GM12878 (cell line): Measurements from ENCODE around the gene PPIC. TPM values are rescaled to one million over a fixed set of nuclear protein-coding genes. Genes with fewer than 3 reads are reported as not detected.

Source experiments
- FOXM1 ChIP-seq: IDR thresholded peaks from 2 replicates; pipeline ENCODE4 v1.6.1; 2012; ENCODE audit warnings: low read depth, mild to moderate bottlenecking, inconsistent platforms, low read length, moderate library complexity
- NR2F1 ChIP-seq: fragments of 450-650 bp; conservative IDR thresholded peaks from 2 replicates; pipeline ENCODE4 v1.6.1; 2017; ENCODE audit warnings: mild to moderate bottlenecking
- PAX8 ChIP-seq: fragments of 450-650 bp; IDR thresholded peaks from 2 replicates; pipeline ENCODE4 v1.6.1; 2017; ENCODE audit warnings: mild to moderate bottlenecking, moderate library complexity
- POLR2AphosphoS2 ChIP-seq: IDR thresholded peaks from 2 replicates; pipeline ENCODE4 v1.6.1; 2011; ENCODE audit warnings: low read depth, mild to moderate bottlenecking, low read length, improper control_type of control experiment, moderate library complexity
- SIX5 ChIP-seq: IDR thresholded peaks from 2 replicates; pipeline ENCODE4 v1.6.1; 2011; ENCODE audit warnings: mild to moderate bottlenecking, low read depth, low read length, moderate library complexity; ENCODE audit not compliant: severe bottlenecking
- SP1 ChIP-seq: IDR thresholded peaks from one replicate; pipeline ENCODE4 v1.6.1; 2011; ENCODE audit warnings: low read depth, low read length
- ZBED1 ChIP-seq: IDR thresholded peaks from 2 replicates; pipeline ENCODE4 v1.6.1; 2016; ENCODE audit warnings: borderline replicate concordance
- polyA plus RNA-seq, 11 experiments: library from polyadenylated mRNA; depleted of rRNA in 4 of 11; unstranded in 6 of 11; stranded (reverse) in 5 of 11; fragments of >200 nt; fragmentation: Nextera tagmentation in 4 of 11; fragmentation: Illumina TruSeq in 1 of 11; extraction: Ambion mirVana in 4 of 11; extraction: Trizol in 1 of 11; gene quantifications; 1 replicate in 1 of 11; 2 replicates in 10 of 11; pipeline versions ENCODE4 v1.2.1 to v1.2.3, GENCODE V29; 2011 to 2016; ENCODE audit warnings: inconsistent platforms in 2 of 11, missing spikeins in 2 of 11, low read depth in 1 of 11
- total RNA-seq, 4 experiments: library from RNA; depleted of rRNA in 3 of 4; stranded (reverse); fragments of >200 nt in 3 of 4; fragmentation: Illumina TruSeq in 1 of 4; extraction: Trizol in 1 of 4; gene quantifications; 2 replicates each; pipeline versions ENCODE4 v1.2.1 to v1.2.3, GENCODE V29; 2013 to 2021
- TF ChIP-seq, protein P1 (sequence below): fragments of 450-650 bp; IDR thresholded peaks from 2 replicates; pipeline ENCODE4 v1.6.1; 2017; ENCODE audit warnings: mild to moderate bottlenecking
- TF ChIP-seq, protein P2 (sequence below): fragments of 450-650 bp; IDR thresholded peaks from 2 replicates; pipeline ENCODE4 v1.6.1; 2017; ENCODE audit warnings: mild to moderate bottlenecking, moderate library complexity
- TF ChIP-seq, protein P3 (sequence below): fragments of 450-650 bp; IDR thresholded peaks from 2 replicates; pipeline ENCODE4 v1.6.1; 2017; ENCODE audit warnings: mild to moderate bottlenecking, moderate library complexity

Gene PPIC
- total and polyA plus RNA-seq, 10 of the 15 experiments (the other 5 are each of a cell fraction or from before 2014, with no cell fraction given): 0.12 to 0.21 TPM; not detected in 8

DNA sequence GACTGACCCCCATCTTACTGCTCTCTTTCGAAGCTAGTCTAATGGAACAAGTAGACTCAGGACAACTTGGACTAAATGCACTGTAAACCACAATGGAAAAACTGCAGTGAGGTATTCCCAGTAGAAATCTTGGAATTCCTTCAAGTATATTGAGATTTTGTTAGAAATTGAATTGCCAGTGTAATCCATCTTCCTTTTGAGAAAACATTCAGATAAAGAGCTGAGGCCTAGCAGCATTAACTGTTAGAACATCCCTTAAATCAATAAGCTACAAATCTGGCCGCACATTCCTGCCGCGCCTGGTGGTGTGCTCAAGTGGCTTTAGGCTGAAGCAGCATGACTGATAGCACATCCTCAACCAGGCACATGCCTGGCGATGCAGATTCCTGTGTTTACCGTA, 29.3 kb downstream of the PPIC start (continued):
- TF ChIP-seq, protein P1, sequence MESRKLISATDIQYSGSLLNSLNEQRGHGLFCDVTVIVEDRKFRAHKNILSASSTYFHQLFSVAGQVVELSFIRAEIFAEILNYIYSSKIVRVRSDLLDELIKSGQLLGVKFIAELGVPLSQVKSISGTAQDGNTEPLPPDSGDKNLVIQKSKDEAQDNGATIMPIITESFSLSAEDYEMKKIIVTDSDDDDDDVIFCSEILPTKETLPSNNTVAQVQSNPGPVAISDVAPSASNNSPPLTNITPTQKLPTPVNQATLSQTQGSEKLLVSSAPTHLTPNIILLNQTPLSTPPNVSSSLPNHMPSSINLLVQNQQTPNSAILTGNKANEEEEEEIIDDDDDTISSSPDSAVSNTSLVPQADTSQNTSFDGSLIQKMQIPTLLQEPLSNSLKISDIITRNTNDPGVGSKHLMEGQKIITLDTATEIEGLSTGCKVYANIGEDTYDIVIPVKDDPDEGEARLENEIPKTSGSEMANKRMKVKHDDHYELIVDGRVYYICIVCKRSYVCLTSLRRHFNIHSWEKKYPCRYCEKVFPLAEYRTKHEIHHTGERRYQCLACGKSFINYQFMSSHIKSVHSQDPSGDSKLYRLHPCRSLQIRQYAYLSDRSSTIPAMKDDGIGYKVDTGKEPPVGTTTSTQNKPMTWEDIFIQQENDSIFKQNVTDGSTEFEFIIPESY: no peak
- TF ChIP-seq SIX5 (no peak), NR2F1 (no peak), ZBED1 (no peak), PAX8 (no peak), FOXM1 (no peak), POLR2AphosphoS2 (no peak), SP1 (no peak)
- TF ChIP-seq, protein P2, sequence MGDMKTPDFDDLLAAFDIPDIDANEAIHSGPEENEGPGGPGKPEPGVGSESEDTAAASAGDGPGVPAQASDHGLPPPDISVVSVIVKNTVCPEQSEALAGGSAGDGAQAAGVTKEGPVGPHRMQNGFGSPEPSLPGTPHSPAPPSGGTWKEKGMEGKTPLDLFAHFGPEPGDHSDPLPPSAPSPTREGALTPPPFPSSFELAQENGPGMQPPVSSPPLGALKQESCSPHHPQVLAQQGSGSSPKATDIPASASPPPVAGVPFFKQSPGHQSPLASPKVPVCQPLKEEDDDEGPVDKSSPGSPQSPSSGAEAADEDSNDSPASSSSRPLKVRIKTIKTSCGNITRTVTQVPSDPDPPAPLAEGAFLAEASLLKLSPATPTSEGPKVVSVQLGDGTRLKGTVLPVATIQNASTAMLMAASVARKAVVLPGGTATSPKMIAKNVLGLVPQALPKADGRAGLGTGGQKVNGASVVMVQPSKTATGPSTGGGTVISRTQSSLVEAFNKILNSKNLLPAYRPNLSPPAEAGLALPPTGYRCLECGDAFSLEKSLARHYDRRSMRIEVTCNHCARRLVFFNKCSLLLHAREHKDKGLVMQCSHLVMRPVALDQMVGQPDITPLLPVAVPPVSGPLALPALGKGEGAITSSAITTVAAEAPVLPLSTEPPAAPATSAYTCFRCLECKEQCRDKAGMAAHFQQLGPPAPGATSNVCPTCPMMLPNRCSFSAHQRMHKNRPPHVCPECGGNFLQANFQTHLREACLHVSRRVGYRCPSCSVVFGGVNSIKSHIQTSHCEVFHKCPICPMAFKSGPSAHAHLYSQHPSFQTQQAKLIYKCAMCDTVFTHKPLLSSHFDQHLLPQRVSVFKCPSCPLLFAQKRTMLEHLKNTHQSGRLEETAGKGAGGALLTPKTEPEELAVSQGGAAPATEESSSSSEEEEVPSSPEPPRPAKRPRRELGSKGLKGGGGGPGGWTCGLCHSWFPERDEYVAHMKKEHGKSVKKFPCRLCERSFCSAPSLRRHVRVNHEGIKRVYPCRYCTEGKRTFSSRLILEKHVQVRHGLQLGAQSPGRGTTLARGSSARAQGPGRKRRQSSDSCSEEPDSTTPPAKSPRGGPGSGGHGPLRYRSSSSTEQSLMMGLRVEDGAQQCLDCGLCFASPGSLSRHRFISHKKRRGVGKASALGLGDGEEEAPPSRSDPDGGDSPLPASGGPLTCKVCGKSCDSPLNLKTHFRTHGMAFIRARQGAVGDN: no peak
- TF ChIP-seq, protein P3, sequence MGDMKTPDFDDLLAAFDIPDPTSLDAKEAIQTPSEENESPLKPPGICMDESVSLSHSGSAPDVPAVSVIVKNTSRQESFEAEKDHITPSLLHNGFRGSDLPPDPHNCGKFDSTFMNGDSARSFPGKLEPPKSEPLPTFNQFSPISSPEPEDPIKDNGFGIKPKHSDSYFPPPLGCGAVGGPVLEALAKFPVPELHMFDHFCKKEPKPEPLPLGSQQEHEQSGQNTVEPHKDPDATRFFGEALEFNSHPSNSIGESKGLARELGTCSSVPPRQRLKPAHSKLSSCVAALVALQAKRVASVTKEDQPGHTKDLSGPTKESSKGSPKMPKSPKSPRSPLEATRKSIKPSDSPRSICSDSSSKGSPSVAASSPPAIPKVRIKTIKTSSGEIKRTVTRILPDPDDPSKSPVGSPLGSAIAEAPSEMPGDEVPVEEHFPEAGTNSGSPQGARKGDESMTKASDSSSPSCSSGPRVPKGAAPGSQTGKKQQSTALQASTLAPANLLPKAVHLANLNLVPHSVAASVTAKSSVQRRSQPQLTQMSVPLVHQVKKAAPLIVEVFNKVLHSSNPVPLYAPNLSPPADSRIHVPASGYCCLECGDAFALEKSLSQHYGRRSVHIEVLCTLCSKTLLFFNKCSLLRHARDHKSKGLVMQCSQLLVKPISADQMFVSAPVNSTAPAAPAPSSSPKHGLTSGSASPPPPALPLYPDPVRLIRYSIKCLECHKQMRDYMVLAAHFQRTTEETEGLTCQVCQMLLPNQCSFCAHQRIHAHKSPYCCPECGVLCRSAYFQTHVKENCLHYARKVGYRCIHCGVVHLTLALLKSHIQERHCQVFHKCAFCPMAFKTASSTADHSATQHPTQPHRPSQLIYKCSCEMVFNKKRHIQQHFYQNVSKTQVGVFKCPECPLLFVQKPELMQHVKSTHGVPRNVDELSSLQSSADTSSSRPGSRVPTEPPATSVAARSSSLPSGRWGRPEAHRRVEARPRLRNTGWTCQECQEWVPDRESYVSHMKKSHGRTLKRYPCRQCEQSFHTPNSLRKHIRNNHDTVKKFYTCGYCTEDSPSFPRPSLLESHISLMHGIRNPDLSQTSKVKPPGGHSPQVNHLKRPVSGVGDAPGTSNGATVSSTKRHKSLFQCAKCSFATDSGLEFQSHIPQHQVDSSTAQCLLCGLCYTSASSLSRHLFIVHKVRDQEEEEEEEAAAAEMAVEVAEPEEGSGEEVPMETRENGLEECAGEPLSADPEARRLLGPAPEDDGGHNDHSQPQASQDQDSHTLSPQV: no peak
